HG03280 (cell line): ENCODE data around the gene PHTF2.

Experiments used
- ATAC-seq: cut with Tn5 transposase; IDR thresholded peaks from one replicate; pipeline ENCODE4 v1.9.1; 2021; ENCODE audit warnings: mild to moderate bottlenecking, moderate library complexity; ENCODE audit not compliant: unreplicated experiment

Gene PHTF2

GRCh38 chr7:77918676-77919075 is 120.1 kb downstream of the PHTF2 start:
- ATAC-seq: no peak

- ATAC-seq: no peak
Observed at GRCh38 chr7:77923419-77923818, 124.8 kb downstream of the PHTF2 start.

GRCh38 chr7:77930496-77930895 is 131.9 kb downstream of the PHTF2 start:
- no peak for ATAC-seq

- ATAC-seq: no peak
Observed at GRCh38 chr7:77931841-77932240, 133.3 kb downstream of the PHTF2 start.

- no peak for ATAC-seq
Observed at GRCh38 chr7:77933394-77933793, 134.8 kb downstream of the PHTF2 start.

- ATAC-seq: no peak
Observed at GRCh38 chr7:77935652-77936348, 137.2 kb downstream of the PHTF2 start.

- ATAC-seq: no peak
Observed at GRCh38 chr7:77940647-77941046, 142.1 kb downstream of the PHTF2 start.

- no peak for ATAC-seq
Observed at GRCh38 chr7:77942431-77942830, 143.9 kb downstream of the PHTF2 start.

- ATAC-seq: no peak
Observed at GRCh38 chr7:77944183-77945182, 145.9 kb downstream of the PHTF2 start.

GRCh38 chr7:77950548-77950947 is 152.0 kb downstream of the PHTF2 start:
- ATAC-seq: no peak

GRCh38 chr7:77954773-77955555 is 156.4 kb downstream of the PHTF2 start:
- no peak for ATAC-seq

GRCh38 chr7:77958436-77958835 is 159.9 kb downstream of the PHTF2 start:
- no peak for ATAC-seq

GRCh38 chr7:77959080-77959479 is 160.5 kb downstream of the PHTF2 start:
- ATAC-seq: no peak

GRCh38 chr7:77960336-77960735 is 161.8 kb downstream of the PHTF2 start:
- no peak for ATAC-seq

GRCh38 chr7:77967429-77967828 is 168.9 kb downstream of the PHTF2 start:
- ATAC-seq: no peak

GRCh38 chr7:77971726-77972125 is 173.2 kb downstream of the PHTF2 start:
- ATAC-seq: no peak

- ATAC-seq: no peak
Observed at GRCh38 chr7:77975672-77976480, 177.3 kb downstream of the PHTF2 start.

GRCh38 chr7:77979219-77979618 is 180.6 kb downstream of the PHTF2 start:
- ATAC-seq: no peak

- no peak for ATAC-seq
Observed at GRCh38 chr7:77980087-77980713, 181.6 kb downstream of the PHTF2 start.
